ENCODE measurements around the gene PUS3. TPM values are rescaled to one million over a fixed set of nuclear protein-coding genes. Genes with fewer than 3 reads are reported as not detected.

The PUS3 gene
- total RNA-seq, 1 donor from 2014 or later, result 13.1 TPM

DNA sequence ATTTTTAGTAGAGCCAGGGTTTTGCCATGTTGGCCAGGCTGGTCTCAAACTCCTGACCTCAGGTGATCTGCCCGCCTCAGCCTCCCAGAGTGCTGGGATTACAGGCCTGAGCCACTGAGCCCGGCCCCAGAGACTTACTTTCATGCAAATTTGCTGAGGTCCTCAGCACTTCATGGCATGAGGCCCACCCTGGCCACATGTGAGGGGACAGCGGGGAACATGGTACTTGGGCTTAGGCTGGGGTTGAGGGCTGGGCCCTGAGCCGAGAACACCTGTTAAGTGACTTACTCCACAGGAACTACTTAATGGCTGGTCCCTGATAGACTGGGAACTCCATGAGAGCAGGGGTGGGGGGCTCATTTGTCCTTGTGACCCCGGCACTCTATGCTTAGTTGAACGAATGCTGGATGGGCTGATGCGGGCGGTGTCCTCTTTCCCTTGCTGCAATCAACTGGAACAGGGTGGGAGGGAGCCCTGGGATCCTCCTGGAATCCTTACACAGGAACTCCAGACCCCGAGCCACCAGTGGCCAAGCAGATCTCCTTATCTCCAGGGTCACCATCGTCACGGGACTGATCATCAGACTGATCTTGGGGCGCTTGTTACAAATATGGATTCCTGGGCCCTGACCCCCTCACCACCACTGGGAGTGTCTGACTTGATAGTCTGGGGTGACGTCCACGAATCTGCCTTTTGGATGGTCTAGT, 43.9 kb upstream of the PUS3 start:
- TF ChIP-seq, protein P1, sequence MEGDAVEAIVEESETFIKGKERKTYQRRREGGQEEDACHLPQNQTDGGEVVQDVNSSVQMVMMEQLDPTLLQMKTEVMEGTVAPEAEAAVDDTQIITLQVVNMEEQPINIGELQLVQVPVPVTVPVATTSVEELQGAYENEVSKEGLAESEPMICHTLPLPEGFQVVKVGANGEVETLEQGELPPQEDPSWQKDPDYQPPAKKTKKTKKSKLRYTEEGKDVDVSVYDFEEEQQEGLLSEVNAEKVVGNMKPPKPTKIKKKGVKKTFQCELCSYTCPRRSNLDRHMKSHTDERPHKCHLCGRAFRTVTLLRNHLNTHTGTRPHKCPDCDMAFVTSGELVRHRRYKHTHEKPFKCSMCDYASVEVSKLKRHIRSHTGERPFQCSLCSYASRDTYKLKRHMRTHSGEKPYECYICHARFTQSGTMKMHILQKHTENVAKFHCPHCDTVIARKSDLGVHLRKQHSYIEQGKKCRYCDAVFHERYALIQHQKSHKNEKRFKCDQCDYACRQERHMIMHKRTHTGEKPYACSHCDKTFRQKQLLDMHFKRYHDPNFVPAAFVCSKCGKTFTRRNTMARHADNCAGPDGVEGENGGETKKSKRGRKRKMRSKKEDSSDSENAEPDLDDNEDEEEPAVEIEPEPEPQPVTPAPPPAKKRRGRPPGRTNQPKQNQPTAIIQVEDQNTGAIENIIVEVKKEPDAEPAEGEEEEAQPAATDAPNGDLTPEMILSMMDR (IDR thresholded peaks at IDR 0.05; ENCODE audit: unreplicated experiment), result no peak
- peaks cover 3% of the 10 kb centered on the region for H3K36me3 Mint-ChIP-seq (ENCODE audit: low read depth, unreplicated experiment)
- no peak overlapping the region for H3K4me3 Mint-ChIP-seq (ENCODE audit: unreplicated experiment)
- no peaks in the 10 kb centered on the region for H3K9me3 Mint-ChIP-seq (ENCODE audit: unreplicated experiment)
- H3K27ac Mint-ChIP-seq (ENCODE audit: unreplicated experiment), result no peak overlapping the region
- DNase-seq (ENCODE audit: low spot score), result no peak
- H3K4me1 Mint-ChIP-seq (ENCODE audit: unreplicated experiment), result peaks cover 12% of the 10 kb centered on the region
- H3K27me3 Mint-ChIP-seq (ENCODE audit: unreplicated experiment), result peaks cover 3% of the 10 kb centered on the region

DNA sequence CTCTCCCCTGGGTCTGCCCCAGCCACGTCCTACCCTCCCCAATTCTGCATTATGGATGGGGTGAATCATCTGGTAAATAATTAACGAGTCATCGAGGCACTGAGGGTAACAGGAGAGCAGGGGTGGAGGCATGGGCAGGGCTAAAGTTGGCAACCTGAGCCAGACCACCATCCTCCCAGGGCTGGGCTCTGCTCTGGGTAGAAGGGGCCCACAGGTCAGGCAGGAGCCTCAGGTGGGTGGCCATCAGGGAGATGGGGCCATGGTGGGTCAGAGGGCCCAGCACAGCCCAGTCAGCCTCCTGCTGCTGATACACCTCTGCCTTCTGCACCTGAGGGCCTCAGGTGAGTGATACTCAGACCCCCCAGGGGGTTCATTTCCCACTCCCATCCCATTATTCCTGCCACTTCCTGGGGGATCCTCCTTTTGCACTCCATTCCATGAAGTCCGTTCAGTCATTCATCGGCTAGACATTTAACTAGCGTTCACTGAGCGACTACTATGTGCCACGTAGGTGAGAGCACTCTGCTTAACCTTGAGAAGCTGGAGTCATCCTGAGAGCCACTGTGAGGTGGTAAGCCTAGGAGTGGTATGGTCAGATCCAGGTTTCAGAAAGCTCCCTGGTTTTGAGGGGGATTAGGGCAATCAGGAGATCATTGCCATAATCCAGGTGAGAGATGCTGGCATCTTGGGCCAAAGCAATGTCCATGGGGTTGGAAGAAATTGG, 43.0 kb upstream of the PUS3 start, which contains the start of gene VSIG10L2:
Gene VSIG10L2, plus strand, starts transcription at position 248 of the 724 bp plus-strand sequence. Its CDS starts 12 bp downstream, at position 260.
- Mint-ChIP-seq H3K36me3 (ENCODE audit: low read depth, unreplicated experiment) (no peaks in the 10 kb centered on the region), H3K4me3 (ENCODE audit: unreplicated experiment) (no peak within 1 kb of the TSS), H3K9me3 (ENCODE audit: unreplicated experiment) (no peaks in the 10 kb centered on the region), H3K27ac (ENCODE audit: unreplicated experiment) (no peak within 1 kb of the TSS), H3K4me1 (ENCODE audit: unreplicated experiment) (peaks cover 16% of the 10 kb centered on the region), H3K27me3 (ENCODE audit: unreplicated experiment) (no peaks in the 10 kb centered on the region)
- TF ChIP-seq, protein P1 (IDR thresholded peaks at IDR 0.05; ENCODE audit: unreplicated experiment), result no peak
- no peak for DNase-seq (ENCODE audit: low spot score)

DNA sequence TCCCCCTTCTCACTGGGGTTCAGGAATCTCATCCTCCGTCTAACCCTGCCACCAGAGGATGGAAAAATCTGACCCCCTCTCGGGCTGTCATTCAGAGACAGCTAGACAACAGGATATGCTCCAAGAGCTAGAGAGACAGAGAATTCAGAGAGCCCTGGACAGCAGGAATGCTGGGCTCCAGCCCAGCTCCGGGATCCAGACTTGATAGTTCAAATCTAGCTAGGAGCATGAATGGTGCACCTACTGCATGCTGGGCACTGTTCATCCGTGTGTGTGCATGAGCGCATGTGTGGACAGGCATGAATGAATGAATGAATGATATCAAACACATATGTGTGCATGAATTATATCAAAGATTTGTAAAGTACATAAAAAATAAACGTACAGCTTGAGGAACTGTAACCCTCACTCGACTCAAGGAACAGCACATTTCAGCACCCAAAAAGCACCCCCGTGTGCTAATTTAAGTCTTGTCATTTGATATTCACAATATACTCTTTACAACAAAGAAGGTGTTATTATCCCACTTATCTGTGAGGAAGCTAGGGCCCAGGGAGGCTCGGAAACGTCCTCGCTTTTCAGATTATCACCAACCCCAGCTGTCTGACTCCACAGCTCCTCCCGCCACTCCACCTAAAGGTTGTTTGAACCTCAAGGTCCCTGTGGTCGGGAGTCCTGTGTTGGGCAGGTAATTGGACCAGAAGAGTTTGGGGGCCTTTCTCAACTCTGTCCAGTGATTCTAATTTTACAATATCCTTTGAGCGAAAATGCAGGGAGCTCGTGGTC, 42.2 kb upstream of the PUS3 start:
- no peaks in the 10 kb centered on the region for H3K9me3 Mint-ChIP-seq (ENCODE audit: unreplicated experiment)
- no peaks in the 10 kb centered on the region for H3K36me3 Mint-ChIP-seq (ENCODE audit: low read depth, unreplicated experiment)
- peaks cover 16% of the 10 kb centered on the region for H3K4me1 Mint-ChIP-seq (ENCODE audit: unreplicated experiment)
- TF ChIP-seq, protein P1 (IDR thresholded peaks at IDR 0.05; ENCODE audit: unreplicated experiment), result no peak
- H3K27me3 Mint-ChIP-seq (ENCODE audit: unreplicated experiment), result no peaks in the 10 kb centered on the region
- H3K4me3 Mint-ChIP-seq (ENCODE audit: unreplicated experiment), result no peak overlapping the region
- no peak overlapping the region for H3K27ac Mint-ChIP-seq (ENCODE audit: unreplicated experiment)
- DNase-seq (ENCODE audit: low spot score), result no peak

DNA sequence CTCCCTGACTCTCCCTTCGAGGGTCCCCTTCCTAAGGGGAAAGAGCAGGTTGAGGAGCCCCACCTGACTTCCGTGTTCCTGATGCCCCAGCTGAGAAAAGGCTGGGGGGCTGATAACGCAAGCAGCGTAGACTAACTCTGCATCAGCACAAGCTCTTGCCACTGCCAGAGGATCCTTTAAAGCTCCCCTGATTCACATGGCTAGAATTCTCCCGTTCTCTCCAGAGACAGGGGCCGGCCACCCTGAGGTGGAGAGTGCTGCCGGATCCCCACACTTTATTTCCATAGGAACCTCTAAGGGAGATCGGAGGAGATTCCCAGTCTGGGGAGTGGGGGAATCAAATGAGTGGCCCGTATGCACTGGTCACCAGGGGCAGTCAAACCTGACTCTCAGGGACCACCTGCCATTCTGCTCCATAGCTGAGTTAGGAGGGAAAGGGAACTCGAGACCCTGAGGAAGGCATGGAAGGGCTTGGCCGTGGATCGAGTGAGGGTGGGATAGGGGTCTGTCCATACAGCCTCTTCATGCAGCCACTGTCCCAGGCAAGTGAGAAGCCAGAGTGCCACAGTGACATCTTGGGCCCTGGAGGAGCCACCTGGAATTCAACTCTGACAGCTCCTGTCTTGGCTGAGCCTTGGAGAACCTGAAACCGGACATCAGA, 41.5 kb upstream of the PUS3 start:
- H3K36me3 Mint-ChIP-seq (ENCODE audit: low read depth, unreplicated experiment), result no peaks in the 10 kb centered on the region
- no peak overlapping the region for H3K27ac Mint-ChIP-seq (ENCODE audit: unreplicated experiment)
- H3K9me3 Mint-ChIP-seq (ENCODE audit: unreplicated experiment), result no peaks in the 10 kb centered on the region
- no peaks in the 10 kb centered on the region for H3K27me3 Mint-ChIP-seq (ENCODE audit: unreplicated experiment)
- peaks cover 16% of the 10 kb centered on the region for H3K4me1 Mint-ChIP-seq (ENCODE audit: unreplicated experiment)
- no peak overlapping the region for H3K4me3 Mint-ChIP-seq (ENCODE audit: unreplicated experiment)
- TF ChIP-seq, protein P1 (IDR thresholded peaks at IDR 0.05; ENCODE audit: unreplicated experiment), result no peak
- no peak for DNase-seq (ENCODE audit: low spot score)

All from endothelial cell (in vitro differentiated cells).